GM19324 (cell line): ENCODE results near the gene CPN2.
A peak's percentile ranks its signal among the peaks of the same experiment; 100 is the strongest.

Source experiments
- ATAC-seq: cut with Tn5 transposase; IDR thresholded peaks from one replicate; pipeline ENCODE4 v1.9.1; 2021; ENCODE audit warnings: mild to moderate bottlenecking, moderate library complexity; ENCODE audit not compliant: unreplicated experiment, low FRiP score

The CPN2 gene

GRCh38 chr3:194315965-194316361 is 35.2 kb downstream of the CPN2 start:
- peak; percentile 31 for ATAC-seq

- peak; percentile 86 for ATAC-seq
Measured at GRCh38 chr3:194315088-194315964, 35.8 kb downstream of the CPN2 start.

- no peak for ATAC-seq
Measured at GRCh38 chr3:194314388-194315068, 36.6 kb downstream of the CPN2 start.

DNA sequence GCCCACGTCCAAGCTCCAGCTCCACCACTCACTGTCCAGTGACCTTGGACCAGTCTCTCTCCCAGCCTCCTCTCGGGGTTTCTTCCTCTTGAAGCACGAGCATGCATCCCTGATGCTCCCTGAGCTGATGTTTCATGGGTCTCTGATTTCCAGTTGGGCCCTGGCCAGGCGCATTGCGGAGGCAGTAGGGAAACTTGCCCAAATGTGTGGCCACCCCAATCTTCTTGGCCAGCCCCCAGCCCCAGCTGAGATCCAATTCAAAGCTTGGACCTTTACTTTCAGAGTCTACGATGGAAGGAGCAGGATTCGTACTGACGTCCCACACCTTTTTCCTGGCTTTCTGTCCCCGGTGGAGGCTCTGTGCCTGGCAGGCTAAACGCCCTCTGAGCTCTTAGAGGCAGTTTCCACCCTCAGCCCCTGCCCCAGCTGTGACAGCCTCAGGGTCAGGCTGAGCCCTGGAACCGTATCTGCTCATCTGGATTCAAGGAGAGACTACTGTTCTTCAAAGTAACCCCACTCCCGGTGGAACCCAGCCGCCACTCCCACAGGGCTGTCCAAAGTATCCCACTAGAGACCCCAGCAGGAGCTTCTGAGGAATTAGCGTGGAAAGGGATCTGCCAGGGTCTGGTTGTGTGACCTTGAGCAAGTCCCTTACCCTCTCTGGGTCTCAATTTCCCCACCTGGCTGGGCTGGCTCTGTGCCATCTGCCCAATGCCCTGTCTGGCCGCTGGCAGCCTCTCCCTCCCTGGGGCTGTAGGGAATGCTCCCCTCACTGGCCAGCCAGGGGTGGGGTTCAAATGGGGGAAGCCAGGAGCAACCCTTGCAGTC is 37.4 kb downstream of the CPN2 start:
- ATAC-seq, result no peak

DNA sequence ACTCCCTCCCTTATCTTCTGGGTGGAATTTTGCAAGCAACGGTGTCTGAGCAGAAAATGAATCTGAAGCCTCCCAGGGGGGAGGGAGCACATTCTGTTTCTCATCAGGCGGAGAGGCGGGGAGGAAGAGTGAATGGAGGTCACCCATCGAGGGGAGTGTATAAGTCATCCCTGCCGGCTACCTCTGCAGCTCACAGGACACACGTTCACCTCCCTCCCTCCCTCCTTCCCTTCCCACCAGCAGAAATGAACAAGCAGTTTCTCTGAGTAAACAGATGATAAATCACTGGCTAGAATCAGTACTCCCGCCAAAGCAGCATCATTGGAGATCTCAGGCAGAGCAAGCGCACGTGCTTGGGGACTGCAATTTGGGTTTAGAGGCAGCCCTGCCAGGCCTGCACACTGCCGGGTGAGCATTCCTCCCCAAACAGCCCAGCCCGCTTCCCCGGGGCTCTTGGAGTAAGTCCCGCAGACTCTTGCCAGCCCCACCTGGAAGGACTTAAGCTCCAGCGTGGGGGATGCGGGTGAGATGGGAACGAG is 38.3 kb downstream of the CPN2 start:
- no peak for ATAC-seq

- no peak for ATAC-seq
Measured at GRCh38 chr3:194312186-194312742, 38.9 kb downstream of the CPN2 start.

DNA sequence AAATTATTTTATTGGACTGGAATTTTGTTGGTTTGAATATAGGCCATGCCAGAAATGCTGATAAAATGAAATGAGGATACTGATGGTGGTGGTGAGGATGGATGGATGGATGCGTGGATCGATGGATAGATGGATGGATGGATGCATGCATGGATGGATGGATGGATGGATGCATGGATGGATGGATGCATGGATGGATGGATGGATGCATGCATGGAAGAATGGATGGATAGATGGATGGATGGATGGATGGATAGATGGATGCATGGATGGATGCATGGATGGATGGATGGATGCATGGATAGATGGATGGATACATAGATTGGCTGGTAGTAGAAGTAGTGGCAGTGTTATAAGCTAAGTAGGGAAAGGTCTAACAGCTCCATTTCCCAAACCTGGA is 40.1 kb downstream of the CPN2 start:
- ATAC-seq, result no peak

- ATAC-seq, result no peak
Measured at GRCh38 chr3:194310060-194310835, 40.9 kb downstream of the CPN2 start.

GRCh38 chr3:194308601-194309449 is 42.3 kb downstream of the CPN2 start:
- ATAC-seq, result no peak

DNA sequence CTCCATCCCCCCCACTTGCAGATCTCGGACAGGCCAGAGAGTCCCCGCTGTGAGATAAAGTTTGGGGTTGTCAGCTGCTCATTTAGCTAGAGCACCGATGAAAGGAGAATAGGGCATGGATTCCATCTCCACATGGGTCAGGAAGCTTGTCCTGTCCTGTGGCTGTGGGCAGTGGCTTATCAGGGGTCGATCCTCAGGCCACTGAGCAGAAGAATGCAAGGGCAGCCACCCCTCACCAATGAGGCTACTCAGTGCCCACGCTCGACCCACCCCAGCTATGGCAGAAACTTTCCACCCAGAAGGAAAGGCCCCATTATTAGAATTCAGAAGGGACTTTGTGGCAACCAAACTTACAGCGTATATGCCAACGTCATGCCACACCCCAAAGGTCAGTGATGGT is 43.3 kb downstream of the CPN2 start:
- no peak for ATAC-seq

- ATAC-seq, result peak; percentile 40
Measured at GRCh38 chr3:194306771-194307640, 44.1 kb downstream of the CPN2 start.

DNA sequence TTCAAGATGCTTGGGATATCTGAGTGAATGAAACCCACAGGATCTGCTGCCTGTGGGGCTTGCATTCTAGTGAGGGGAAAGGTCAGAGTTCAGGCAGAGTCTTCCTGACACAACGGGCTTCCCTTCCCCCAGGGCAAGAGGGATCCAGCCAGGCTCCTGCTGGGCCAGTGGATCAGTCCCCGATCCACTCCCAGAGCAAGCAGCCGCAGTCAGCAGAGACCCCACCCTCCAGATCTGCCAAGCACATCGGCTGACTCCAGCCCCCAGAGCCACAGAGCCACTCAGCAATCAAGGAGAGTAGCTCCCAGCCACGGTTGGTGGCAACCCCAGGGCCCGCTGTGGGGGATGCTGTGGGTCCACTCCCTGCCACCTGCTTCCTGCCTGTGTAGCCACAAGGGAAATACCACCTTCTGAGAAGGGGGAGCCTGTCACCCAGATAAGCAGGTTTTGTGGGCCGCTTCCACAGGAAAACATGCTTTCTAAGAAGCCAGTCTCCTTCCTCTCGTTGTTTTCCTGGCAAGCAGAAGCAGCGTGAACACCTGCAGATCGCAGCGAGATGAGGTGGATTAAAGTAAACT is 44.9 kb downstream of the CPN2 start:
- ATAC-seq, result peak; percentile 38

DNA sequence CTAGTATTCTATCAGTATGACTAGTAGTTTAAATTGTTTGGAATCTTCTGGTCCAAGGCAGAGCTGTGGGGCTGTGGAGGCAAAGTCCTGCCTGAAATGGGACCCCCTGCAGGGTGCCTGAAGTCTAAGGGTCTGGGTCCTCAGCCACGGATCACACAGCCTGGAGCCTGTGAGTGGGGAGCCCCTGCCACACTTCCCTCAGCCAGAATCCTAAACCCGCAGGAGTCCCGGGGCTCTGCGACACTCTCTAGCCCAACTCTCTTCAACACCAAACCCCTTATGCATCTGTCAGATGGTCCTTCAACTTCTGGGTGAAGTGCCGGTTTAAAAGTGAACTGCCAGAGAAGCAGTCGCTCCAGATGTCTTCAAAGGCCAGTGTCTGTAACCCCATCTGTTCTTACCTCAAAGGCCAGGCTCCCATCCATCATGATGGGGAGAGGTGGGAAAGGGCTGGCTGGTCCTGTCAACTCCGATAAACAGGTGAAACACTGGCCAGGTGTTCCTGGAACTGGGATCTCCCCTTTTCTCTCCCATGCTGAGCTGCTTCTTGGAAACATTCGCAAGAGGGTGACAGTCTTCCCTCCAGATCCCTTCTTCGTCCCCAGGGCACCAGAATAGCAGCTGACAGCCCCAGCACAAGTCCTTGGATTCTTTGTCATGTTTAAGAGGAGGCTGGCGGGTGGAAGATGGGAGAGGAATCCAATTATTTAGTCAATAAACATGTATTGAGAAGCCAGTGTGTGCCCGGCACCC is 45.6 kb downstream of the CPN2 start:
- ATAC-seq, result no peak

DNA sequence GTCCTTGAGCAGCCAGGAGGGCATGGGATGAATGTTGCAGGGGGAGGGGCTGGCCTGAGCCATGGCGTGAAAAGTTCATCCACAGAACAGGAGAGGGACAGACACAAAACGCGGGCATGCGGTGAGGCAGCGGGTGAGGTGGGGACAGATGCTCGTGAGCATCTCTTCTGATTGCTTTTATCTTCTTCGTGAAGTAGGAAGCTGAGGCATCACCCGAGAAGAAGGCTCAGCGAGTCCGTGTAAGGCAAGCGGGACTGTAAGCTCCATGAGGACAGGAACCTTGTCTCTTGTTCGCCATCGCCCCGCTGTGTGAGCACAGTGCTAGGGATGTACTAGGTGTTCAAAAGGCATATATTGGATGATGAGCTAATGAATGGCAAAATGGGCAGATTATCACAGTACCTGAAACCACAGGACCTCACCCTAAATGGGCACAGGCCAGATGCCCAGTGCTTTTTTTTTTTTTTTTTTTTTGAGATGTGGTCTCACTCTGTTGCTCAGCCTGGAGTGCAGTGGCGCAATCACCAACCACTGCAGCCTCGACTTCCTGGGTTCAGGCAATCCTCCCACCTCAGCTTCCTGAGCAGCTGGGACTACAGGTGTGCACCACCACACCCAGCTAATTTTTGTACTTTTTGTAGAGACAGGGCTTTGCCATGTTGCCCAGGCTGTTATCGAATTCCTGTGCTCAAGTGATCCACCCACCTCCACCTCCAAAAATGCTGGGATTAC is 46.8 kb downstream of the CPN2 start:
- ATAC-seq, result no peak

- ATAC-seq, result no peak
Measured at GRCh38 chr3:194303749-194304148, 47.4 kb downstream of the CPN2 start.

- ATAC-seq, result no peak
Measured at GRCh38 chr3:194301730-194302129, 49.4 kb downstream of the CPN2 start.
